Stomach smooth muscle (tissue), 2 donors: ENCODE results near the gene TBC1D23.

Experiments used
- H3K27ac ChIP-seq: one replicate; pipeline ENCODE4 v1.7.0; 2013; ENCODE audit warnings: mild to moderate bottlenecking, low read length, inconsistent platforms
- H3K27me3 ChIP-seq, 2 donors: one replicate each; pipeline ENCODE4 v1.7.0; 2013; ENCODE audit warnings: low read length in 2 of 2; ENCODE audit not compliant: insufficient read depth in 2 of 2, control insufficient read depth in 1 of 2
- H3K36me3 ChIP-seq, 2 donors: one replicate each; pipeline ENCODE4 v1.7.0; 2013; ENCODE audit warnings: low read length in 2 of 2; ENCODE audit not compliant: control insufficient read depth in 2 of 2, insufficient read depth in 2 of 2
- H3K4me1 ChIP-seq: one replicate; pipeline ENCODE4 v1.7.0; 2013; ENCODE audit warnings: low read length; ENCODE audit not compliant: control insufficient read depth, insufficient read depth
- H3K4me3 ChIP-seq, 2 donors: one replicate each; pipeline ENCODE4 v1.7.0; 2013; ENCODE audit warnings: low read length in 2 of 2
- H3K9ac ChIP-seq, 2 donors: one replicate each; pipeline ENCODE4 v1.7.0; 2013; ENCODE audit warnings: low read length in 2 of 2, mild to moderate bottlenecking in 1 of 2
- H3K9me3 ChIP-seq, 2 donors: one replicate each; pipeline ENCODE4 v1.7.0; 2013; ENCODE audit warnings: low read length in 2 of 2; ENCODE audit not compliant: control insufficient read depth in 2 of 2
- donor health status: healthy.
- donor health status: Pancreatic carcinoma.

TBC1D23 gene

DNA sequence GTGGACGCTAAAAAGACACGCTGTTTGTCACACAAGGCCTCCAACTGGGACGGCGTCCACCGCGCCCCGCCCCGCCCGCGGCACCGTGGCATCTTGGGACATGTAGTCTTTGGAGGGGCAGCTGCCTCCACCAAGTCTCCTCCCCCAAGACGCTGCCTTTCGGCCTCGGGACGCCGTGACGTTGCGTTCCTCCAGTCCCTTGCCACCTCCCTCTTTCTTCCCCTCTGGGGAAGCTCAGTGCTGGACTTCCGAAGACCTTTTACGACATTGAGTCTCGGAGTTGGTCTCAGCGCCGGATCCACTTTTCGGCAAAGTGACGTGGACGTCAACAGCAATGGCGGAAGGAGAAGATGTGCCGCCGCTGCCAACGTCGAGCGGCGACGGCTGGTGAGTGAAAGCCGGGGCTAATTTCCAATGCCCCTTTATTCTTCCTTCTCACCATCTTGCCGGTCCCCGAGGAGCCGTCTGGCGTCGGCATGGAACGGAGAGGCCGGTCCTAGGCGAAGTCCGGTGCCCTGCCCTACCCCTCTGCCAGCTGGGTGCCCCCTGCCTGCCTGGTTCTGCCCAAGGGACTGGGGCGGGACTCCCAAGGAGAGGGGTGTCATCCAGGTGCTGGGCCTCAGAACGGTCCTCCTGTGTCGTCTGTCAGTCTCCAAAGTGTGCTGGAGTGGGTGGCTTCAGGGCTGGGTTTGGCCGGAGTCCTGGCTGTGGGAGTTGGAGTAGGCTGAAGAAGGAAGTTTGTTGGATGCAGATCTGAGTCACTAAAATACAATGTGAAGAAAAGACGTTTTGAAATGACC, at the start of gene TBC1D23:
Gene TBC1D23 (plus strand): TSS at position 308 of the 800 bp plus-strand sequence. CDS start 27 bp downstream, at position 335.
- Histone ChIP-seq H3K36me3 (no peaks in the 10 kb centered on the region), H3K9me3 (no peaks in the 10 kb centered on the region), H3K9ac (peak within 1 kb of the TSS; percentile 94 to 98), H3K27ac (peak within 1 kb of the TSS; percentile 97), H3K4me3 (peak within 1 kb of the TSS; percentile 92 to 100), H3K4me1 (peaks cover 17% of the 10 kb centered on the region), H3K27me3 (no peaks in the 10 kb centered on the region)

DNA sequence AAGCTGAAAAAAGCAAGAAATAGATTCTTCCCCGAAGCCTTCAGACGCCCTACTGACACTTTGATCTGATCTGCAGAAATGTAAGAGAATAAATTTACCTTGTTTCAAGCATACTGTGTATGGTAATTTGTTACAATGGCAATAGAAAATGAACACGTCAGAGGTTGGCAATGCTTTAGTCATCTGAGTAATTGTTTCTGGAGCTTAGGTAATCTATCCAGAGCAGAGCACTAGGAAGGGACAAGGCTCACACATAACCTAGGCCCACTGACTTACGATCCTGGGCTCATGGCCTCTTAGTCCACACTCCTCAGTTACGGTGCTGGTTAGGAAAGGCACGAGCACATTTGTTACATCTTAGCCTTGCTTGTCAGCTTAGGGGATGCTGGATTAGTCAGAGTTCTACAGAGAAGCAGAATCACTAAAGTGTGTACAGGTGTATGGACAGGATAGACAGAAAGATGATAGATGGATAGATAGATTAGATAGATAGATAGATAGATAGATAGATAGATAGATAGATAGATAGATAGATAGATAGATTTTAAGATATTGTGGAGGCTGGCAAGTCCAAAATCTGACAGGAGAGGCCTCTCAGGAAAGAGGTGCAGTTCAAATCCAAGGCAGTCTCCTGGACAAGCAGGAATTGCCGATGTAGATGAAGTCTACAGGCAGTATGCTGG, 46.8 kb upstream of the TBC1D23 start:
- Histone ChIP-seq H3K9ac (no peak overlapping the region), H3K27me3 (no peaks in the 10 kb centered on the region), H3K4me1 (peaks cover 14% of the 10 kb centered on the region), H3K4me3 (no peak overlapping the region), H3K36me3 (no peaks in the 10 kb centered on the region), H3K27ac (no peak overlapping the region), H3K9me3 (no peaks in the 10 kb centered on the region)

DNA sequence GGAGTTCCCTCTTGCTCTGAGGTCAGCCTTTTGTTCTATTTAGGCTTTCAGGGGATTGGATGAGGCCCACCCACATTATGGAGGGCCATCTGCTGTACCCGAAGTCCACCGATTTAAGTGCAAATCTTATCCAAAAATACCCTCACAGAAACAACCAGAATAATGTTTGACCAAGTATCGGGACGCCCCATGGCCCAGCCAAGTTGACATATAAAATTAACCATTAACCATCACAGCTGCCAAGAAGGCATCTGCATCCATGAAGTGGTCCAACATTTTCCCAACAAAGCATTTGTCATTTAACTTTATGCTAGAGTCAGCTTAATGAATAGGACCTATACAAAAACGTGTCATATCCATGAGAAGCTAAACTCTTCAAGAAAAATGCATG, 46.2 kb upstream of the TBC1D23 start:
- Histone ChIP-seq H3K9me3 (no peaks in the 10 kb centered on the region), H3K36me3 (no peaks in the 10 kb centered on the region), H3K4me1 (peaks cover 14% of the 10 kb centered on the region), H3K4me3 (no peak overlapping the region), H3K9ac (no peak overlapping the region), H3K27me3 (no peaks in the 10 kb centered on the region), H3K27ac (no peak overlapping the region)

DNA sequence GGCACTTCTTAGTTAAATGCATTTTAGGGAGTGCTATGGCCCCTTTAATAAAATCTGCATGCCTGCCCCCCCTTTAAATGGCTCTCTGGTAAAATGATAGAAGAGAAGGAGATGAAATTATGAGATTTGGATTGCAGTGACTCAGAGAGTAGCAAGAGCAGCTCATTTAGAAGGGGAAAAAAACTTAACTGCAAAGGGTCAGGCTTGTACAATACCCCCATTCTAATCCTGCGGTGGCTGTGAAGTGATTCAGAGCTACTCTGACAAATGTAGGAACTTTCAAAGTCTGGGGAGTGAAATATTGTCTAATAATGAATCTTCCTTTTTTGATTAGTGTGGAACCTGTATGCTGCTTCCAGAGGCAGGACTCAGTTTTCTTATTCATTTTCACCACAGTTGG, 44.1 kb upstream of the TBC1D23 start:
- no peak overlapping the region for H3K4me3 ChIP-seq
- no peaks in the 10 kb centered on the region for H3K27me3 ChIP-seq
- no peak overlapping the region for H3K9ac ChIP-seq
- H3K36me3 ChIP-seq: no peaks in the 10 kb centered on the region
- no peaks in the 10 kb centered on the region for H3K9me3 ChIP-seq
- no peaks in the 10 kb centered on the region for H3K4me1 ChIP-seq
- no peak overlapping the region for H3K27ac ChIP-seq

DNA sequence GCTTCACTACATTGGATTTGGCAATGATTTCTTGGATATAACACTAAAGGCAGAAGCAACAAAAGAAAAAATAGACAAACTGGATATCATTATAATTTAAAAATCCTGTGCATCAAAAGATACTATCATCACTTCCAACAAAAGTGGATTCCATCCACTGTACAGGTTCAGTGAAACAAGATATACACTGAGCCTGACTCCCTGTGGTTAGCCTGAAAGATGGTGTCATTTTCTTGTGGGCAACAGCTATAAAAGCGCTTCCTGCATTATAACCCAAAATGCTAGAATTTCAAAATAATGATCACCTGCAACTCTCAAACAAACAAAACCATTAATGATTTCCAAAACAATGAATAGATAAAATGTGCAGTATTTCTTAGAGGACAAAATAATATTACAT, 39.6 kb upstream of the TBC1D23 start:
- H3K9ac ChIP-seq: no peak overlapping the region
- no peak overlapping the region for H3K4me3 ChIP-seq
- no peaks in the 10 kb centered on the region for H3K9me3 ChIP-seq
- H3K27me3 ChIP-seq: no peaks in the 10 kb centered on the region
- H3K4me1 ChIP-seq: no peaks in the 10 kb centered on the region
- no peaks in the 10 kb centered on the region for H3K36me3 ChIP-seq
- H3K27ac ChIP-seq: no peak overlapping the region

DNA sequence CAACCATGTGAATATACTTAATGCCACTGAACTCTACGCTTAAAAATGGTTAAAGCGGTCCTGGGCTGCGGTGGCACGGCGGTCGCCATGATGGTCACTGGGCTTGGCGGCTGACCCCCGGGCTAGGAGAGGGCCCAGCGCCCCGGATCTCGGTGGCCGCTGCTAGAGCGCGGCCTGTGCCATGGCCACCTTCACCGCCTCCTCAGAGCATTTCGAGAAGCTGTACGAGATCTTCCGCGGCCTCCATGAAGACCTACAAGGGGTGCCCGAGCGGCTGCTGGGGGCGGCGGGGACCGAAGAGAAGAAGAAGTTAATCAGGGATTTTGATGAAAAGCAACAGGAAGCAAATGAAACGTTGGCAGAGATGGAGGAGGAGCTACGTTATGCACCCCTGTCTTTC, 35.6 kb upstream of the TBC1D23 start:
- Histone ChIP-seq H3K9me3 (no peaks in the 10 kb centered on the region), H3K4me3 (no peak overlapping the region), H3K27ac (no peak overlapping the region), H3K27me3 (no peaks in the 10 kb centered on the region), H3K4me1 (no peaks in the 10 kb centered on the region), H3K9ac (no peak overlapping the region), H3K36me3 (no peaks in the 10 kb centered on the region)

DNA sequence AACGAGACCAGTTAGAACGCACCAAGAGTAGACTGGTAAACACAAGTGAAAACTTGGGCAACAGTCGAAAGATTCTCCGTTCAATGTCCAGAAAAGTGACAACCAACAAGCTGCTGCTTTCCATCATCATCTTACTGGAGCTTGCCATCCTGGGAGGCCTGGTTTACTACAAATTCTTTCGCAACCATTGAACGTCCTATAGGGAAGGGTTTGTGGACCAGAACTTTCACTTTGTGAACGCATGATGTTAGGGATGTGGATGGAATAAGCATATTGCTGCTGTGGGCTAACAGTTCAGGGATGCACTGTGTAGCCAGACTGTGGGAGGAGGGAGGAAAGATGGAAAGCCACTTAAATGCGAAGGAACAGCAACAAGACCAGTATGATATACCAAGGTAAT, 34.9 kb upstream of the TBC1D23 start:
- H3K36me3 ChIP-seq: no peaks in the 10 kb centered on the region
- H3K27ac ChIP-seq: no peak overlapping the region
- no peaks in the 10 kb centered on the region for H3K9me3 ChIP-seq
- no peaks in the 10 kb centered on the region for H3K4me1 ChIP-seq
- H3K27me3 ChIP-seq: no peaks in the 10 kb centered on the region
- no peak overlapping the region for H3K9ac ChIP-seq
- no peak overlapping the region for H3K4me3 ChIP-seq

DNA sequence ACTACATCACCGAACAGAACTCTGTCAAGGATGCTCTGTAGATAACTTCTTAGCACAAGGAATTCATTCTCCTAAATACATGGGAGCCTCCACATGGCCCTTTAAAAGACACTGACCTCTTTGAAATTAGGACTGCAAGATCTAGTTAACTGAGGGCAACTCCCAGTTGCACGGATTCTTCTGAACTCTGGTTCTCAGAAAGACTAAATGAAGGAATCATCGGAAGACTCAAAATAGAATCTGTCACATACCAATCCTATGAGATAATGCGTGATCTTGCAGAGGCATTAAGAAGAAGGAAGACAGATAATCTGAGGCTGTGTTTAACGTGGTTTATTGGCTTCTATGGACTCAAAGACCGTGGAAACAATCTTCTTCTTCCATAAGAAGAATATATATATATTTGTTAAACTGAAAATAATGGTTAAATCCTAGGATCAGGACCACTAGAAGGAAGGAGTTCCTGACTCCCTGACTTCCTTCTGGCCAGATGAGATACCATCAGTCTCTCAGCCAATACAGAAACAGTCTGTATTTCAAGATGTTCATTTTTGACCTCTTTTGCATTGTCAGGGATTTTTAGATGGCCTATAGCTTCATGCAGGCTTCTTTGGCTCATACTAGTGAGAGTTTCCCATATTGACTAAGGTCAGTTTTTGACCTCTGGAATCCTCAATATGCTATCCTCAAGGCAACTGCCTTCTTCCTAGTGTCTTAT, 33.9 kb upstream of the TBC1D23 start:
- Histone ChIP-seq H3K27me3 (no peaks in the 10 kb centered on the region), H3K4me1 (no peaks in the 10 kb centered on the region), H3K9me3 (no peaks in the 10 kb centered on the region), H3K27ac (no peak overlapping the region), H3K36me3 (no peaks in the 10 kb centered on the region), H3K4me3 (no peak overlapping the region), H3K9ac (no peak overlapping the region)

DNA sequence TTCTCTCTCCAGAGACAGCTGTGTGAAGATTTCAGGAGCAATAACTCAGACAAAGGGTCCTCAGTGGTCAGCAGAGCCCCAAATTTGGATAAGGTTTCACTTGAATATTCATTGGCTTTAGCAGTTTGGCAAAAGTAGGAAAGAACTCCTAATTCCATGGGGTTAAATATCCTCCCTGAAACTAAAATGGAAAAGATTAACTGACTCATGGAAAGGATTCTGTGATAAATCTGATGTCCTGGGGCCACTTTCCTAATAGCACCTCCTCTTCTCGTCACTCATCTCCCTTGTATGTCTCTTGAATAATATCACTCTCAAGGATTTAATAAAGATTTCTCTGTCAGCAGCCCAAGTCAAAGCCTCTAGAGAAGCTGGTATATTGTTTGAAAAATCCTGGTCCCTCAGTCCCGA, 33.3 kb upstream of the TBC1D23 start:
- no peak overlapping the region for H3K4me3 ChIP-seq

DNA sequence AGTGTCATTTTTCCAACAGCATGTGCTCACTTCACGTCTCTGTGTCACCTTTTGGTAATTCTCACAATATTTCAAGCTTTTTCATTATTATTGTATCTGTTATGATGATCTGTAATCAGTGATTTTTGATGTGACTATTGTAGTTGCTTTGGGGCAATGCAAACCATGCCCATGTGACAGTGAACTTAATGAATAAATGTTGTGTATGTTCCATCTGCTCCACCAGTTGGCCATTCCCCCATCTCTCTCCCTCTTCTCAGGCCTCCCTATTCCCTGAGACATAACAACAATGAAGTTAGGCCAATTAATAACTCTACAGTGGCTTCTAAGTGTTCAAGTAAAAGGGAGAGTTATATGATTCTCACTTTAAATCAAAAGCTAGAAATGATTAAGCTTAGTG, 32.5 kb upstream of the TBC1D23 start:
- Histone ChIP-seq H3K27me3 (no peaks in the 10 kb centered on the region), H3K4me3 (no peak overlapping the region), H3K9me3 (no peaks in the 10 kb centered on the region), H3K4me1 (no peaks in the 10 kb centered on the region), H3K27ac (no peak overlapping the region), H3K36me3 (no peaks in the 10 kb centered on the region), H3K9ac (no peak overlapping the region)

More for the DNA sequence above, 33.3 kb upstream of the TBC1D23 start:
- no peaks in the 10 kb centered on the region for H3K36me3 ChIP-seq
- no peaks in the 10 kb centered on the region for H3K9me3 ChIP-seq
- no peak overlapping the region for H3K9ac ChIP-seq
- H3K4me1 ChIP-seq: no peaks in the 10 kb centered on the region
- H3K27me3 ChIP-seq: no peaks in the 10 kb centered on the region
- H3K27ac ChIP-seq: no peak overlapping the region
